SH-SY5Y (cell line): ENCODE measurements around the gene MRGPRF.

Experiments
- GATA2 ChIP-seq: IDR thresholded peaks from 2 replicates; pipeline ENCODE4 v1.6.1; 2011; ENCODE audit warnings: mild to moderate bottlenecking, low read depth, low read length
- GATA3 ChIP-seq: IDR thresholded peaks from 2 replicates; pipeline ENCODE4 v1.6.1; 2011; ENCODE audit warnings: low read depth, mild to moderate bottlenecking, low read length, moderate library complexity

Gene MRGPRF

GRCh38 chr11:68996376-68997123 is 16.5 kb downstream of the MRGPRF start:
- TF ChIP-seq GATA3 (no peak), GATA2 (no peak)

GRCh38 chr11:68994894-68995285 is 18.2 kb downstream of the MRGPRF start:
- TF ChIP-seq GATA2, result no peak

- TF ChIP-seq GATA3 (no peak), GATA2 (no peak)
Observed at GRCh38 chr11:68994161-68994893, 18.7 kb downstream of the MRGPRF start.

- no peak for TF ChIP-seq GATA3
- TF ChIP-seq GATA2, result no peak
Observed at GRCh38 chr11:68993546-68993945, 19.5 kb downstream of the MRGPRF start.

- no peak for TF ChIP-seq GATA3
- peak; percentile 38; the same call in 1 of the 2 replicates for TF ChIP-seq GATA2
Observed at GRCh38 chr11:68992743-68993255, 20.2 kb downstream of the MRGPRF start.

- TF ChIP-seq GATA2 (no peak), GATA3 (no peak)
Observed at GRCh38 chr11:68990995-68991780, 21.9 kb downstream of the MRGPRF start.

- TF ChIP-seq GATA3 (no peak), GATA2 (no peak)
Observed at GRCh38 chr11:68989936-68990606, 23.0 kb downstream of the MRGPRF start.

- TF ChIP-seq GATA3 (no peak), GATA2 (no peak)
Observed at GRCh38 chr11:68988491-68988890, 24.6 kb downstream of the MRGPRF start.

GRCh38 chr11:68987211-68987610 is 25.8 kb downstream of the MRGPRF start:
- TF ChIP-seq GATA3 (no peak), GATA2 (no peak)

- TF ChIP-seq GATA3 (no peak), GATA2 (no peak)
Observed at GRCh38 chr11:68983801-68984200, 29.2 kb downstream of the MRGPRF start.

- TF ChIP-seq GATA3 (no peak), GATA2 (no peak)
Observed at GRCh38 chr11:68982134-68982533, 30.9 kb downstream of the MRGPRF start.

GRCh38 chr11:68980776-68981065 is 32.3 kb downstream of the MRGPRF start, which contains the start of gene MRGPRD:
Gene MRGPRD (minus strand): TSS chr11:68980986. CDS start chr11:68980986, 0 bp downstream.
- TF ChIP-seq GATA2, result no peak
- no peak for TF ChIP-seq GATA3

GRCh38 chr11:68979931-68980775 is 32.9 kb downstream of the MRGPRF start:
- TF ChIP-seq GATA2, result no peak
- TF ChIP-seq GATA3, result no peak
